Fibroblast of the aortic adventitia (primary cell): Measurements from ENCODE around the gene ETS2. TPM values are rescaled to one million over a fixed set of nuclear protein-coding genes. Genes with fewer than 3 reads are reported as not detected.
A peak's percentile ranks its signal among the peaks of the same experiment; 100 is the strongest.

ENCODE experiments used
- DNase-seq: peaks from one replicate; pipeline ENCODE4 v3.0.0-alpha.2; 2010; ENCODE audit warnings: low read depth
- H3K4me3 ChIP-seq: 2 replicates; pipeline ENCODE4 v1.5.1; 2011; ENCODE audit warnings: low read depth, mild to moderate bottlenecking, control low read depth, low read length, moderate library complexity
- total RNA-seq: library from RNA; depleted of rRNA; stranded (reverse); fragments of >200 nt; gene quantifications from 2 replicates; pipeline ENCODE4 v1.2.3, GENCODE V29; 2012; ENCODE audit warnings: low replicate concordance
- TF ChIP-seq, protein P1 (sequence below): IDR thresholded peaks from 2 replicates; pipeline ENCODE4 v1.5.1; 2011; ENCODE audit warnings: mild to moderate bottlenecking, low read length, control low read depth, inconsistent platforms; ENCODE audit not compliant: insufficient read depth

ETS2 gene
- total RNA-seq, 1 donor: 62.6 TPM

DNA sequence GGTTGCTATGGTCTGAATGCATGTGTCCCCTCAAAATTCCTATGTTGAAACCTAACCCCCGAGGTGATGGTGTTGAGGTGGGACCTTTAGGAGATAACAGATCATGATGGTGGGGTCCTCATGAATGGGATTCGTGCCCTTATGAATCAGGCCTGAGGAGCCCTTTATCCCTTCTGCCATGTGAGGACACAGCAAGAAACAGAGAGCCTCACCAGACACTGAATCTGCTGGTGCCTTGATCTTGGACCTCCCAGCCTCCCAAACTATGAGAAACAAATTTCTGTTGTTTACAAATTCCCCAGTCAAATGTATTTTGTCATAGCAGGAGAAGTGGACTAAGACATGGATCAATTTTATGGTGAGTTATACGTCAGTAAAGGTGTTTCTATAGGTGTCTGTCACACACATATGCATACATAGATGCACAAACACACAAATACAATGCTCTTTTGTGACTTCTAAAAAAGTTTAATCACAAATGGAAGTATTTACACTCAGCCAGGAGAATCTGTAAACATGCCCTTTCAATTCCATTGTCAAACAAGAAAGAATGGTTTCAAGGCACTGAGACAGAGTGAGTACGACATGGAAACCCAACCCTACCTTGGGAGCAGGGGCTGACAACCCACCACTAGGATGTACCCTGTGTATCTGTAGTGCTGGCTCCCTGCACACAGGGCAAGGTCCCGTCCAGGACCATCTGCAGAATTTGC, 5.5 kb upstream of the ETS2 start:
- TF ChIP-seq, protein P1, sequence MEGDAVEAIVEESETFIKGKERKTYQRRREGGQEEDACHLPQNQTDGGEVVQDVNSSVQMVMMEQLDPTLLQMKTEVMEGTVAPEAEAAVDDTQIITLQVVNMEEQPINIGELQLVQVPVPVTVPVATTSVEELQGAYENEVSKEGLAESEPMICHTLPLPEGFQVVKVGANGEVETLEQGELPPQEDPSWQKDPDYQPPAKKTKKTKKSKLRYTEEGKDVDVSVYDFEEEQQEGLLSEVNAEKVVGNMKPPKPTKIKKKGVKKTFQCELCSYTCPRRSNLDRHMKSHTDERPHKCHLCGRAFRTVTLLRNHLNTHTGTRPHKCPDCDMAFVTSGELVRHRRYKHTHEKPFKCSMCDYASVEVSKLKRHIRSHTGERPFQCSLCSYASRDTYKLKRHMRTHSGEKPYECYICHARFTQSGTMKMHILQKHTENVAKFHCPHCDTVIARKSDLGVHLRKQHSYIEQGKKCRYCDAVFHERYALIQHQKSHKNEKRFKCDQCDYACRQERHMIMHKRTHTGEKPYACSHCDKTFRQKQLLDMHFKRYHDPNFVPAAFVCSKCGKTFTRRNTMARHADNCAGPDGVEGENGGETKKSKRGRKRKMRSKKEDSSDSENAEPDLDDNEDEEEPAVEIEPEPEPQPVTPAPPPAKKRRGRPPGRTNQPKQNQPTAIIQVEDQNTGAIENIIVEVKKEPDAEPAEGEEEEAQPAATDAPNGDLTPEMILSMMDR: no peak
- H3K4me3 ChIP-seq: no peak overlapping the region
- no peak for DNase-seq

DNA sequence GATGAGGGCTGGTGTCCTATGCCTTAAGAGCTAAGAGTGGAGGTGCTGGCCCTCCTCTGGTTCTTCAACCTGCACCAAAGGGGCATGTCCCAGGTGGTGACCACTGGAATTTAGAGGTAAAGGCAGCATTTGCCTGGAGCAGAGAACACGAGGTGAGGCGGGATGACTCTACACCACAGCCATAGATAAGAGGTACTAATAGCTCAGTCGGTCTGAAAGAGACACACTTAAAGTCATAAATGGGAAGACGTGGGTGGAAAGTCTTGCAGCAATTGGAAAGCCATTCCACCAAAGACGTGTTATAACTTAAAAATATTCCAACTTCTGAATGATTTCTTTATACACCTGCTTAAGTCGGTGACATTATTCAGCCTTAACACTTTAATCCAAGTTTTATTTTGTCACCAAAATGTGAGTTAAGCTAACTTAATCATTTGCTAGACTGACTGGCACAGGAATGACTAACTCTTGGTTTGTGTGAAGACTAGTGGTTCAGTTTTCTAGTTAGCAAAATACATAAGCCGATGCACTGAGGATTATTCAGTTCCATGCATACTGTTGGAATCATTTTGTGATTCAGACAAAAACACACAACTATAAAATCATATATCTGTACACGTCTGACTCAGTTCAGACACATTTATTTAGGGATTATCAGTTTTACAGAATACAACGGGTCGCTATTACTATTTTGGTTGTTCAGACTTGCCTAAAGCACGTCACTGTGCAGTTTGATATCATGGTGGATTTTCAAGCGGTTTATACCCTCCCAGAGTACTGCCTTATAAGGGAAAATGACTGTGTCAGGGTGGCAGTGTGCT, 4.6 kb upstream of the ETS2 start:
- DNase-seq: no peak
- TF ChIP-seq, protein P1: no peak
- no peak overlapping the region for H3K4me3 ChIP-seq

GRCh38 chr21:38802050-38803026, 3.4 kb upstream of the ETS2 start:
- TF ChIP-seq, protein P1: no peak
- DNase-seq: no peak
- H3K4me3 ChIP-seq: no peak overlapping the region

DNA sequence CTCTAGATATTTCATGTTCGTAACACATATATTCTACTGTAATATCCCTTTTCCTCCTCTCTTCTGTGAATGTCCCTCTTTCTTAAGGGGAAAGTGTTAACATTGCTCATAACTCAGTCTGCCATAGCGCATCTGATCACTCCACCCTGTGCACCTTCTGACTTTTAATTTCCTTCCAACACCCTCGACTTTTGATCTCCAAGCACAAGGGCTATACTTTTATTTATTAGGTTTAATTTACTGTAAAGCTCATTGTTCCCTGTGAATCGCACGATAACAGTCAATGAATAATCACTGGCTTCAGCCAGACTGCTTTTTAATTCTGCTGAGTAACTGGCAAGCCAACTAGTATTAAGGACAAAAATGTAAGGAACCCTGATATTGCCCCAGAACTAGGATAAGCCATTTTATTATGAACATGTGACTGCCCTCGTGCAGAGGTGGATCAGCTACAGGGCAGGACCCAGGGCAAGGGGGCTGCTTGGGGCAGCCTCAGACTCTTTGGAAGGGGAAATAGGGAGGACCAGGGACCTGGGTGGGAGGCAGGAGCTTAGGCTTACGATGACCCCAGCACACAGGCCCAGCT, 2.6 kb upstream of the ETS2 start:
- H3K4me3 ChIP-seq: no peak overlapping the region
- peak; percentile 42 for DNase-seq
- TF ChIP-seq, protein P1: no peak

DNA sequence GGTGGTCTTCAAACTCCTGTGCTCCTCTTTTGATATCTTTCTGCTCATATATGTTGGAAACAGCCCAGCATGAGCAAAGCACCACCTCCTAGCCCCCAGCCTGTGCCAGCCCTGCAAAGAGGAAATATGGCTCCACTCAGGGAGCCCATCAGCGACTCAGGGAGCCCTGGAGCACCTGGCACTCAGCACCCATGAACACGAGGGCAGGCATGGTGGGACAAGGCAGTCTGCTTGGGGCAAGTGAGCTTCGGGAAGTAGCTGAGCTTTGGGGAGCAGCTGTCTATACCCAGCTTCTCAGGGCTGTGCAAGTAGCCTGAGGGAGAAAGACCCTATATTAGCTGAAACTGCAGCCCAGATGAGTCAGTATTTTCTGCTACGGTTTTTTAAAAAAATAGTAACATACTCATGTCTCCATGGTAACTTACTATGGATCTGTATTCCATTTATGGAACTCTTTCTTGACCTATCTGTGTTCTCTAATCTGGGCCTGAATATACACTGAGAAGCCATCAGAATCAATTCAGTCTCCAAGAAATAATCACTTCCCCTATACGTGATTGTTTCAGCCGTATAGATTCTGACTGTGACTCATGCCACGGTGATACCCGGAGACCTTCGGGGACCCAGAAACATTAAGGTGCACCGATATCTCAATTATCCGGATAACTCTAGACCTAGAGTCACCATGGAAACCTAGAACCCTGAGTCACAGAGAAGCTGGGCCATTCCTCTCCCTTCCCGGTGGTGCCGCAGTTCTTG, 1.5 kb upstream of the ETS2 start:
- no peak for DNase-seq
- TF ChIP-seq, protein P1: no peak
- H3K4me3 ChIP-seq: no peak overlapping the region
